Neural cell (in vitro differentiated cells): ENCODE measurements around the gene MAGI2.

Source experiments
- EZH2 ChIP-seq: fragments of 200-600, 300-800 bp; shearing (Covaris generic), sonication (generic); IDR thresholded peaks from 2 replicates; pipeline ENCODE4 v1.6.1; 2014; ENCODE audit warnings: antibody characterized with exemption, low read length, borderline replicate concordance, mild to moderate bottlenecking; ENCODE audit not compliant: insufficient read depth, poor library complexity, severe bottlenecking
- POLR2AphosphoS5 ChIP-seq: IDR thresholded peaks from 2 replicates; pipeline ENCODE4 v1.6.1; 2012
- TF ChIP-seq, protein P1 (sequence below): fragments of 450-650 bp; IDR thresholded peaks from 2 replicates; pipeline ENCODE4 v1.5.1; 2014; ENCODE audit warnings: antibody characterized with exemption, mild to moderate bottlenecking, moderate library complexity; ENCODE audit not compliant: poor library complexity, severe bottlenecking

DNA sequence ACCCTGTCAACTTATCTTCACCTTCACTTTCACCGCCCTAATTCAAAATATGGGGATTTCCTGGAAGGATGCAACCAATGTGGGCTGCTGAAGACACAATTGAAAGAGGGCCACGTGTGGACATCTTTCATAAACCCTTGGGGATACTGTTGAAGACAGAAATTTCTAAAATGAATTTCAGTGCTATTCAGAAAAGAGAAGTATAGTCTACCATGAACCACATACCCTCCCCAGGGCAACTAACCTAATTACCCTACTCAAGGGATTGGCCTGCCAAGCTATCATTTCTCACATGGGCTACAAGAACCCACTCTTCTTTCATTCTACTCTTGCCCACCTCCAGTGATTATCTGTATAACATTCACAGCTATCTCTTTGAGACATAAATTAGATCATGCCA lies 1428.9 kb downstream of the MAGI2 start:
- TF ChIP-seq, protein P1, sequence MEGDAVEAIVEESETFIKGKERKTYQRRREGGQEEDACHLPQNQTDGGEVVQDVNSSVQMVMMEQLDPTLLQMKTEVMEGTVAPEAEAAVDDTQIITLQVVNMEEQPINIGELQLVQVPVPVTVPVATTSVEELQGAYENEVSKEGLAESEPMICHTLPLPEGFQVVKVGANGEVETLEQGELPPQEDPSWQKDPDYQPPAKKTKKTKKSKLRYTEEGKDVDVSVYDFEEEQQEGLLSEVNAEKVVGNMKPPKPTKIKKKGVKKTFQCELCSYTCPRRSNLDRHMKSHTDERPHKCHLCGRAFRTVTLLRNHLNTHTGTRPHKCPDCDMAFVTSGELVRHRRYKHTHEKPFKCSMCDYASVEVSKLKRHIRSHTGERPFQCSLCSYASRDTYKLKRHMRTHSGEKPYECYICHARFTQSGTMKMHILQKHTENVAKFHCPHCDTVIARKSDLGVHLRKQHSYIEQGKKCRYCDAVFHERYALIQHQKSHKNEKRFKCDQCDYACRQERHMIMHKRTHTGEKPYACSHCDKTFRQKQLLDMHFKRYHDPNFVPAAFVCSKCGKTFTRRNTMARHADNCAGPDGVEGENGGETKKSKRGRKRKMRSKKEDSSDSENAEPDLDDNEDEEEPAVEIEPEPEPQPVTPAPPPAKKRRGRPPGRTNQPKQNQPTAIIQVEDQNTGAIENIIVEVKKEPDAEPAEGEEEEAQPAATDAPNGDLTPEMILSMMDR = no peak
- TF ChIP-seq POLR2AphosphoS5 (no peak), EZH2 (no peak)
